Testis (tissue), 2 donors: ENCODE measurements around the gene KCNIP3.

ENCODE experiments used
- POLR2A ChIP-seq: fragments of 450-650 bp; IDR thresholded peaks from one replicate; pipeline ENCODE4 v1.6.1; 2017; ENCODE audit warnings: antibody characterized with exemption, mild to moderate bottlenecking, moderate library complexity
- TF ChIP-seq, protein P1 (sequence below), 3 experiments: fragments of 450-650 bp in 2 of 3; fragments of 200-600 bp in 1 of 3; sonication (generic) in 1 of 3; IDR thresholded peaks; one replicate each; pipeline ENCODE4 v1.5.1; 2016 to 2019; ENCODE audit warnings: antibody characterized with exemption in 3 of 3, mild to moderate bottlenecking in 2 of 3, moderate library complexity in 1 of 3

DNA sequence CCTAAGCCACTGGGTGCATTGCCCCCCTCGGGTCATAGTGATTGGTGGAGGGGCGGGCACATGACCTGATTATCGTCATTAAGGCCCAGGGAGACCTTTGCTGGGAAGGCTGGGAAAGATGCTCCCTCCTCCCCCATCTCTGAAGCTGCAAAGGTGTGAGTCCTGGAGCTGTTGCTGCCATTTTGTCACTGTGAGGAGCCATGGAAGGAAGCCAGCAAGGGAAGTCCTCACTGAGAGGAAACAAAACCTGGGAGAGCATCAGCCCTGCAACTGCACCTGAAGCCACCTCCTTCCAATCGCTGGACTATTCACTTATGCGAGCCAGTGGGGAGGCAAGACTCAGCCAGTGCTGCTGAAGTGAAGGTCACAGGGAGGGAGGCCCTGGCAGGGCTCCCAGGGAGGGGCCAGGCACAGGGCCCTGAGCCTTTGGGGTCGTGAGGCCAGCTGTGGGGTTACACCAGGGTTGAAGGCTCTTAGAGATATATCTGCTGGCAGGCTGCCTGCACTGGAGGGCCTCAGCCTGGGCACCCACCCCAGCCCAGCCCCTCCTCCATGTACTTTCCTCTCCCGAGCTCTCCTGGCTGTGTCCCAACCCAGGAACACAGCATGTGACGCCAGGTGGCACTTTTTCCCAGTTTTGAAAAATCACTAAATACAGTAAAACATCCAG, 94.6 kb downstream of the KCNIP3 start:
- TF ChIP-seq, protein P1, sequence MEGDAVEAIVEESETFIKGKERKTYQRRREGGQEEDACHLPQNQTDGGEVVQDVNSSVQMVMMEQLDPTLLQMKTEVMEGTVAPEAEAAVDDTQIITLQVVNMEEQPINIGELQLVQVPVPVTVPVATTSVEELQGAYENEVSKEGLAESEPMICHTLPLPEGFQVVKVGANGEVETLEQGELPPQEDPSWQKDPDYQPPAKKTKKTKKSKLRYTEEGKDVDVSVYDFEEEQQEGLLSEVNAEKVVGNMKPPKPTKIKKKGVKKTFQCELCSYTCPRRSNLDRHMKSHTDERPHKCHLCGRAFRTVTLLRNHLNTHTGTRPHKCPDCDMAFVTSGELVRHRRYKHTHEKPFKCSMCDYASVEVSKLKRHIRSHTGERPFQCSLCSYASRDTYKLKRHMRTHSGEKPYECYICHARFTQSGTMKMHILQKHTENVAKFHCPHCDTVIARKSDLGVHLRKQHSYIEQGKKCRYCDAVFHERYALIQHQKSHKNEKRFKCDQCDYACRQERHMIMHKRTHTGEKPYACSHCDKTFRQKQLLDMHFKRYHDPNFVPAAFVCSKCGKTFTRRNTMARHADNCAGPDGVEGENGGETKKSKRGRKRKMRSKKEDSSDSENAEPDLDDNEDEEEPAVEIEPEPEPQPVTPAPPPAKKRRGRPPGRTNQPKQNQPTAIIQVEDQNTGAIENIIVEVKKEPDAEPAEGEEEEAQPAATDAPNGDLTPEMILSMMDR (IDR thresholded peaks at IDR 0.05) = no peak
- TF ChIP-seq POLR2A = no peak
